Activated B cell treated with CpG ODN at 0.5 μM for 24 hours (primary cell): ENCODE measurements around the gene ZER1. TPM values are rescaled to one million over a fixed set of nuclear protein-coding genes. Genes with fewer than 3 reads are reported as not detected.

Experiments used
- ATAC-seq: fragments of 200-7000 bp; cut with Tn5 transposase; one replicate; pipeline ENCODE4 v1.10.0; 2021; ENCODE audit warnings: low read depth, mild to moderate bottlenecking, moderate library complexity
- CTCF ChIA-PET: fragments of 350-600 bp; sonication (Branson Sonifier 250); formaldehyde crosslinking; loops from one replicate; lab custom pipeline; 2021; ENCODE audit warnings: antibody characterized with exemption; lab: Charles Lee
- POLR2A ChIA-PET: fragments of 350-600 bp; sonication (Branson Sonifier 250); formaldehyde crosslinking; loops from one replicate; lab custom pipeline; 2021; ENCODE audit warnings: antibody characterized with exemption; lab: Charles Lee
- DNase-seq: peaks from one replicate; pipeline ENCODE4 v3.0.0; 2022
- H3K27ac Mint-ChIP-seq: one replicate; pipeline ENCODE4 v1.8.0; 2020; ENCODE audit warnings: mixed read lengths
- H3K27me3 Mint-ChIP-seq: one replicate; pipeline ENCODE4 v1.8.0; 2021; ENCODE audit warnings: mixed read lengths
- H3K36me3 Mint-ChIP-seq: one replicate; pipeline ENCODE4 v1.8.0; 2021; ENCODE audit warnings: low read depth, mixed read lengths
- H3K4me1 Mint-ChIP-seq: one replicate; pipeline ENCODE4 v1.8.0; 2021; ENCODE audit warnings: mixed read lengths
- H3K4me3 Mint-ChIP-seq: one replicate; pipeline ENCODE4 v1.8.0; 2020; ENCODE audit warnings: mild to moderate bottlenecking, mixed read lengths
- H3K9me3 Mint-ChIP-seq: one replicate; pipeline ENCODE4 v1.8.0; 2020; ENCODE audit warnings: mixed read lengths
- CTCF ChIP-seq: fragments of 200-600 bp; IDR thresholded peaks from one replicate; pipeline ENCODE4 v1.8.0; 2022; ENCODE audit warnings: antibody characterized with exemption, mild to moderate bottlenecking
- intact Hi-C: fragments of 100-400 bp; cut with micrococcal nuclease; formaldehyde crosslinking; loops from one replicate; pipeline ENCODE4 v1.15.1; 2024
- total RNA-seq: library from RNA; stranded (reverse); gene quantifications from 2 replicates; pipeline ENCODE4 v1.2.3, GENCODE V29; 2022

Gene ZER1
- total RNA-seq, 1 donor from 2014 or later, result 26.0 TPM

- TF ChIP-seq CTCF, result no peak
- no peak for ATAC-seq
- Mint-ChIP-seq H3K9me3 (no peaks in the 10 kb centered on the region), H3K4me1 (no peaks in the 10 kb centered on the region), H3K36me3 (peaks cover 42% of the 10 kb centered on the region), H3K27ac (no peak overlapping the region), H3K4me3 (no peak overlapping the region), H3K27me3 (no peaks in the 10 kb centered on the region)
- ChIA-PET POLR2A (no interaction called here), CTCF (no interaction called here)
- intact Hi-C loops, result no loop called here
- no peak for DNase-seq
These were observed 36.4 kb downstream of the ZER1 start for GRCh38 chr9:128735373-128735772.

DNA sequence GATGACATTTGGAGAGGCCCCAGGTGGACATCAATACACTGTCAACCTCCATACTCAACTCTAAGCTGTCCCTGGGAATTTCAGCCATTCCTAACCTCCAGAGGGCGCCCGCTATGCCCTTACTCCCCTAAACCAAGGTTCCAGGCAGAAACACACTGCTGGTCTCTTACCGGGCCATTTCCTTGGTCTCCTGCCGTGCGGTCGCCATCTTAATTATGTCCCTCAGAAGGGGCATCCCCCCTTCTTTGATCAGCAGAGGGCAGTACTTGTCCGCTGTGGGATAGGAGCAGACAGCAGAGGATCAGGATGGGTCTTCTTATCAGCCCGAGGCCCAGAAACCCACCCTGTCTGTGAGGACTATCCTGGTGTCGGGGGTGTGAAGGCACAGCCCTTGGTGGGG, 38.5 kb downstream of the ZER1 start:
- peak; percentile 42 for ATAC-seq
- no peak overlapping the region for H3K27ac Mint-ChIP-seq
- intact Hi-C loops, result no loop called here
- no peaks in the 10 kb centered on the region for H3K4me1 Mint-ChIP-seq
- no peak for DNase-seq
- TF ChIP-seq CTCF, result no peak
- no peaks in the 10 kb centered on the region for H3K9me3 Mint-ChIP-seq
- H3K36me3 Mint-ChIP-seq, result peaks cover 36% of the 10 kb centered on the region
- no peaks in the 10 kb centered on the region for H3K27me3 Mint-ChIP-seq
- ChIA-PET POLR2A (interaction anchor here (1.6 kb wide), 1 partner anchor 9 kb away, joined by 6 read pairs; the partner anchor contains the start of gene ZDHHC12), CTCF (no interaction called here)
- no peak overlapping the region for H3K4me3 Mint-ChIP-seq

DNA sequence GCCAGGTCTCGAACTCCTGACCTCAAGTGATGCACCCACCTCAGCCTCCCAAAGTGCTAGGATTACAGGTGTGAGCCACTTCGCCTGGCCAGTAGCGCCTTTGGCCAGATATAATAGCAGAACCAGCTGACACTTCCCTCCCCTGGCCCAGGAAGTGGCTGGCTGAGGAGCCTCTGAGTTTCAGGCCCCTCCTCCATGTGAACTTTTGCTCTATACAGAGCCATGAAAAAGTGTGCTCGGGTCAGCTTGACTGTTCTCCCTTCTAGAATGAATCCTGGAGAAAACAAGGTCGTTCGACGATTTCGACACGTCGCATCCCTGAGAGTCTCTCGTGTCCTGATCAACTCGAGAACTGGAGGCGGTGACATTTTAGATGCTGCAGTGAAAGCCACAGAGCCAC, 39.2 kb downstream of the ZER1 start:
- no peak overlapping the region for H3K4me3 Mint-ChIP-seq
- ATAC-seq (no peak), DNase-seq (no peak)
- no peaks in the 10 kb centered on the region for H3K27me3 Mint-ChIP-seq
- intact Hi-C loops, result no loop called here
- no peaks in the 10 kb centered on the region for H3K9me3 Mint-ChIP-seq
- H3K4me1 Mint-ChIP-seq, result no peaks in the 10 kb centered on the region
- ChIA-PET CTCF (no interaction called here), POLR2A (interaction anchor here (0.6 to 1.6 kb wide), 2 partner anchors 8 to 72 kb away, joined by 6 to 9 read pairs; partner anchors contain the start of gene ZDHHC12)
- no peak for TF ChIP-seq CTCF
- H3K27ac Mint-ChIP-seq, result no peak overlapping the region
- H3K36me3 Mint-ChIP-seq, result peaks cover 35% of the 10 kb centered on the region

DNA sequence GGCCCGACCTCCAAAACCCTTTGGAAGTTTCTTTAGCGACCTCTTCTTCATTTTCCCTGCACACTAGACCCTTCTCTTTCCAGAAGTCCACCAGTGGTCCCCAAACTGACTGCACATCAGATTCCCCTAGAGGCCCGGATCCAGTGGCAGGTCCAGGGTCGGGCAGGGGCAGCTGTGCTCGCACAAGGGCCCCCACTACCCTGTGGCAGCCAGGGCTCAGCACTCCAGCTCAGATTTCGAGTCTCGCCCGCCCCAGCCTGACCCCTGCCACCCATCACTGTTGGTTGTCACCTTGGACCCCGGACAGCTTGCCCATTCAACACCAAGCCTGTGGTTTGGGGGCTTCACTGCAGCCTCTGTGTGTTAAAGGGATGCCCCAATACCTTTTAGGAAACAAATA, 40.0 kb downstream of the ZER1 start:
- TF ChIP-seq CTCF, result no peak
- DNase-seq, result no peak
- intact Hi-C loops, result no loop called here
- Mint-ChIP-seq H3K9me3 (no peaks in the 10 kb centered on the region), H3K36me3 (peaks cover 29% of the 10 kb centered on the region), H3K27me3 (no peaks in the 10 kb centered on the region), H3K4me3 (no peak overlapping the region), H3K27ac (no peak overlapping the region), H3K4me1 (no peaks in the 10 kb centered on the region)
- ATAC-seq, result no peak
- POLR2A ChIA-PET, result no interaction called here
- CTCF ChIA-PET, result no interaction called here

- no peaks in the 10 kb centered on the region for H3K4me1 Mint-ChIP-seq
- ATAC-seq, result no peak
- peaks cover 29% of the 10 kb centered on the region for H3K36me3 Mint-ChIP-seq
- DNase-seq, result no peak
- no peak for TF ChIP-seq CTCF
- H3K27me3 Mint-ChIP-seq, result no peaks in the 10 kb centered on the region
- ChIA-PET POLR2A (no interaction called here), CTCF (no interaction called here)
- no peak overlapping the region for H3K27ac Mint-ChIP-seq
- no peaks in the 10 kb centered on the region for H3K9me3 Mint-ChIP-seq
- intact Hi-C loops, result no loop called here
- H3K4me3 Mint-ChIP-seq, result no peak overlapping the region
These were observed 40.6 kb downstream of the ZER1 start for GRCh38 chr9:128731093-128731492.
